HEK293 (cell line): Measurements from ENCODE around the gene KLK10.

Source experiments
- CTCF ChIA-PET: fragments of 350-600 bp; formaldehyde crosslinking; extraction: SDS; loops from one replicate; lab custom pipeline; 2021; ENCODE audit warnings: antibody characterized with exemption; lab: Yijun Ruan, JAX
- POLR2A ChIA-PET: fragments of 300-600 bp; formaldehyde crosslinking; extraction: SDS; loops from one replicate; lab custom pipeline; 2020; ENCODE audit warnings: antibody characterized with exemption, inconsistent platforms; lab: Yijun Ruan, JAX
- H3K27ac ChIP-seq: fragments of 200-500 bp; sonication (Bioruptor generic); 2 replicates; pipeline ENCODE4 v1.5.1; 2014; ENCODE audit warnings: low read depth, low read length, control low read depth, inconsistent platforms; ENCODE audit errors: extremely low read depth
- H3K36me3 ChIP-seq, 2 experiments: fragments of 200-500 bp in 1 of 2; sonication (Bioruptor generic) in 1 of 2; 1 replicate in 1 of 2; 2 replicates in 1 of 2; pipeline ENCODE4 v1.5.1; 2014 to 2017; ENCODE audit warnings: inconsistent platforms in 2 of 2, low read length in 2 of 2; ENCODE audit not compliant: control insufficient read depth in 2 of 2, insufficient read depth in 1 of 2
- H3K4me1 ChIP-seq: fragments of 200-500 bp; sonication (Bioruptor generic); 2 replicates; pipeline ENCODE4 v1.5.1; 2014; ENCODE audit warnings: mild to moderate bottlenecking, low read length, inconsistent platforms; ENCODE audit not compliant: control insufficient read depth, insufficient read depth
- H3K4me3 ChIP-seq: 2 replicates; pipeline ENCODE4 v1.5.1; 2011; ENCODE audit warnings: low read depth, mild to moderate bottlenecking, control low read depth, low read length, moderate library complexity
- H3K9me3 ChIP-seq: fragments of 200-500 bp; sonication (Bioruptor generic); 2 replicates; pipeline ENCODE4 v1.5.1; 2014; ENCODE audit warnings: low read depth, low read length, inconsistent platforms; ENCODE audit not compliant: control insufficient read depth, insufficient read depth
- GLIS2 ChIP-seq: fragments of 450-650 bp; formaldehyde crosslinking; IDR thresholded peaks from 2 replicates; pipeline ENCODE4 v1.5.1; 2016; ENCODE audit warnings: missing biosample characterization, missing genetic modification characterization
- KLF1 ChIP-seq: fragments of 450-650 bp; formaldehyde crosslinking; IDR thresholded peaks from 2 replicates; pipeline ENCODE4 v1.5.1; 2016; ENCODE audit warnings: missing biosample characterization, missing genetic modification characterization
- PRDM1 ChIP-seq: fragments of 450-650 bp; formaldehyde crosslinking; IDR thresholded peaks from 2 replicates; pipeline ENCODE4; 2016; ENCODE audit warnings: missing biosample characterization, missing genetic modification characterization
- PRDM6 ChIP-seq: fragments of 450-650 bp; formaldehyde crosslinking; IDR thresholded peaks from 2 replicates; pipeline ENCODE4 v1.5.1; 2017; ENCODE audit warnings: missing biosample characterization, missing genetic modification characterization
- RBAK ChIP-seq: fragments of 450-650 bp; formaldehyde crosslinking; IDR thresholded peaks from 2 replicates; pipeline ENCODE4 v1.5.1; 2016; ENCODE audit warnings: missing biosample characterization, missing genetic modification characterization
- SP2 ChIP-seq: fragments of 450-650 bp; formaldehyde crosslinking; IDR thresholded peaks from 2 replicates; pipeline ENCODE4 v1.5.1; 2016; ENCODE audit warnings: missing biosample characterization, missing genetic modification characterization
- SP3 ChIP-seq: fragments of 450-650 bp; formaldehyde crosslinking; IDR thresholded peaks from 2 replicates; pipeline ENCODE4 v1.5.1; 2016; ENCODE audit warnings: missing biosample characterization, missing genetic modification characterization
- SP7 ChIP-seq: fragments of 450-650 bp; formaldehyde crosslinking; IDR thresholded peaks from 2 replicates; pipeline ENCODE4 v1.5.1; 2016; ENCODE audit warnings: missing biosample characterization, missing genetic modification characterization
- ZBTB8A ChIP-seq: fragments of 450-650 bp; formaldehyde crosslinking; IDR thresholded peaks from 2 replicates; pipeline ENCODE4 v1.5.1; 2016; ENCODE audit warnings: missing biosample characterization, missing genetic modification characterization
- ZFHX2 ChIP-seq: fragments of 450-650 bp; formaldehyde crosslinking; conservative IDR thresholded peaks from 2 replicates; pipeline ENCODE4 v1.5.1; 2016; ENCODE audit warnings: missing biosample characterization, missing genetic modification characterization
- ZNF114 ChIP-seq: fragments of 450-650 bp; formaldehyde crosslinking; IDR thresholded peaks from 2 replicates; pipeline ENCODE4 v1.5.0; 2017; ENCODE audit warnings: missing biosample characterization, missing genetic modification characterization
- ZNF146 ChIP-seq: fragments of 450-650 bp; formaldehyde crosslinking; IDR thresholded peaks from 2 replicates; pipeline ENCODE4 v1.5.1; 2016; ENCODE audit warnings: missing biosample characterization, missing genetic modification characterization
- ZNF16 ChIP-seq: fragments of 450-650 bp; formaldehyde crosslinking; IDR thresholded peaks from 2 replicates; pipeline ENCODE4 v1.5.1; 2016; ENCODE audit warnings: low read depth, missing biosample characterization, missing genetic modification characterization
- ZNF354C ChIP-seq: fragments of 450-650 bp; formaldehyde crosslinking; IDR thresholded peaks from 2 replicates; pipeline ENCODE4 v1.5.1; 2016; ENCODE audit warnings: missing biosample characterization, missing genetic modification characterization, low read depth, borderline replicate concordance
- ZNF366 ChIP-seq: fragments of 450-650 bp; formaldehyde crosslinking; conservative IDR thresholded peaks from 2 replicates; pipeline ENCODE4 v1.5.1; 2016; ENCODE audit warnings: missing biosample characterization, missing genetic modification characterization
- ZNF473 ChIP-seq: fragments of 450-650 bp; formaldehyde crosslinking; IDR thresholded peaks from 2 replicates; pipeline ENCODE4 v1.5.1; 2017; ENCODE audit warnings: missing biosample characterization, missing genetic modification characterization
- ZNF510 ChIP-seq: fragments of 450-650 bp; formaldehyde crosslinking; IDR thresholded peaks from 2 replicates; pipeline ENCODE4 v1.5.1; 2018; ENCODE audit warnings: mild to moderate bottlenecking, missing genetic modification characterization, missing biosample characterization; ENCODE audit not compliant: insufficient replicate concordance
- ZNF518A ChIP-seq: fragments of 450-650 bp; formaldehyde crosslinking; conservative IDR thresholded peaks from 2 replicates; pipeline ENCODE4 v1.5.1; 2016; ENCODE audit warnings: low read depth, missing biosample characterization, missing genetic modification characterization
- ZNF701 ChIP-seq: fragments of 450-650 bp; formaldehyde crosslinking; IDR thresholded peaks from 2 replicates; pipeline ENCODE4 v1.5.1; 2016; ENCODE audit warnings: missing biosample characterization, missing genetic modification characterization
- ZNF830 ChIP-seq: fragments of 450-650 bp; IDR thresholded peaks from 2 replicates; pipeline ENCODE4 v1.5.0; 2018; ENCODE audit warnings: missing biosample characterization, missing genetic modification characterization, low read depth, mild to moderate bottlenecking, moderate library complexity
- TF ChIP-seq, protein P1 (sequence below): fragments of 450-650 bp; formaldehyde crosslinking; IDR thresholded peaks from 2 replicates; pipeline ENCODE4 v1.5.1; 2017; ENCODE audit warnings: missing biosample characterization, missing genetic modification characterization
- TF ChIP-seq, protein P2 (sequence below): fragments of 450-650 bp; formaldehyde crosslinking; IDR thresholded peaks from 2 replicates; pipeline ENCODE4 v1.5.1; 2016; ENCODE audit warnings: missing biosample characterization, missing genetic modification characterization, low read depth

KLK10 gene

DNA sequence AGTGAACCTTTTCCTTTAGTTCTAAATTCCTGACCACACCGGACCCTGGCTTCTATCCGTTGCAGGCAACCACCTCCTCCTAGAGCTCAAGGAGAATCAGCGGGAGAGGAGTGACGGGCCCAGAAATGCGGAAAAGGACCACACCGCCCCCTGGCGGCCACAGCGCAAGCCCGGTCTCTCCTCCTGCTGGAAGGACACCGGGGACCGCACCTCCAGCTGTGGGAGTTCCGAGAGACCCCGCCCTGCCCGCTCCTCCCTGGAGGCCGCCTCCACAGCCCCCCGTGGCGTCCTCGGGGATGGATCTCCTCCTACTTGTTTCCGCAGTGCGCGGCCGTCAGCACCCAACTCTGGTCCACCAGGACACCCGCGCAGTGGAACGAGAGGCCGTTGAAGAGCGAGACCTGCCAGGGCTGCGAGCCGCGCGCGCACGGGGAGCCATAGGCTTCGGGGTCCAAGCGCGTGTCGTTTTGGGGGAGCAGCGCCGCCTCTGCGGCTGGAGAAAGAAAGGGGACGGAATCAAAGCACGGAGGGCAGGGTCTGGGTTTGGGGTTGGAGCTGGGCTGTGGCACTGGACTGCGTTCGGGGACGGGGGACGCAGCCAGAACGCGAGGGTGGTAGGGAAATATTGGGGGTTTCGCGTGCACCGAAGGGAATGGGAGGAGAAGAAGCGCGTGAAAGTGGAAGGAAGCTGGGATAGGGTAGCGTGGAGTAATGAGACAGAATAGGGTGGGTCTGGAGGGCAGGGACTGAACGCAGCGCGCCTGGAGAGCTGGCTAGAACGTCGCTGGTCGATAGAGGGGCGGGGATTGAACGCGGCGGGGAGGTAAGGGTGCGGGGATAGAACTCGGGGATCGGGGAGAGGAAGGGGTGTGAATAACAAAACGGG, 2.5 kb downstream of the KLK10 start (continued):
- TF ChIP-seq PRDM1 (tag by site-specific recombination) = peak; percentile 78; the same call in 1 of the 2 replicates
- TF ChIP-seq KLF1 (tag by site-specific recombination) = peak; percentile 80
- TF ChIP-seq SP2 (tag by site-specific recombination) = peak; percentile 73

DNA sequence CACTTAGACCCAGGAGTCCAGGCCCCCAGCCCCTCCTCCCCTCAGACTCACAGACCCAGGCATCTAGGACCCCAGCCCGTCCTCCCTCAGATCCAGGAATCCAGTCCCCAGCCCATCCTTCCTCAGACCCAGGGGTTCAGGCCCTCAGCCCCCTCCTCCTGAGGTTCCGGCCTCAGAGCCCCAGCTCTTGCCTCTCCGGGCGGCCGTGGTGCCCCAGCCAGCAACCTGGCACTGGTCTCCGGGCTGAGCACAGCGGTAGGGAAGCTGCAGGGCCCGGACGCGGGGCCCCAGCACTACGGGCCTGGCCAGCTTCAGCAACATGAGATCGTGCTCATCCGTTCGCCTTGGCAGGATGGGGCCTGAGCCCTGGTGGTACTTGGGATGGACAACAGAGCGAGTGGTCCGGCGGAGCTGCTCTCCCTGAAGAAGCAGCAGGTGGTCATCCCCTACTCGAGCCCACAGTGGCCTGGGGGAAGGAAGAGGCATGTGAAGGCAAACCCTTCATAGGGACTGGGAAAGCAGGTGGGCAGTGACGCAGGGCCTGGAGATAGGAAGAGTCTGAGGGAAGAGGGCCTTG, 3.7 kb downstream of the KLK10 start:
- H3K4me3 ChIP-seq = no peak overlapping the region
- POLR2A ChIA-PET = no interaction called here
- TF ChIP-seq ZNF146 (tag by site-specific recombination) = no peak
- TF ChIP-seq ZFHX2 = no peak
- TF ChIP-seq ZNF114 = no peak
- no peak for TF ChIP-seq ZNF830 (tag by site-specific recombination)
- TF ChIP-seq ZNF473 (tag by site-specific recombination) = no peak
- TF ChIP-seq PRDM6 = no peak
- no peak for TF ChIP-seq ZNF701 (tag by site-specific recombination)
- no peaks in the 10 kb centered on the region; the same call in 1 of the 2 replicates for H3K4me1 ChIP-seq
- H3K9me3 ChIP-seq = no peaks in the 10 kb centered on the region
- H3K27ac ChIP-seq = no peak overlapping the region
- CTCF ChIA-PET = interaction anchor here (0.6 to 8.5 kb wide), 13 partner anchors 9 to 498 kb away, joined by 3 to 177 read pairs (median 6); partner anchors contain the start of gene KLK11
- H3K36me3 ChIP-seq = no peaks in the 10 kb centered on the region

DNA sequence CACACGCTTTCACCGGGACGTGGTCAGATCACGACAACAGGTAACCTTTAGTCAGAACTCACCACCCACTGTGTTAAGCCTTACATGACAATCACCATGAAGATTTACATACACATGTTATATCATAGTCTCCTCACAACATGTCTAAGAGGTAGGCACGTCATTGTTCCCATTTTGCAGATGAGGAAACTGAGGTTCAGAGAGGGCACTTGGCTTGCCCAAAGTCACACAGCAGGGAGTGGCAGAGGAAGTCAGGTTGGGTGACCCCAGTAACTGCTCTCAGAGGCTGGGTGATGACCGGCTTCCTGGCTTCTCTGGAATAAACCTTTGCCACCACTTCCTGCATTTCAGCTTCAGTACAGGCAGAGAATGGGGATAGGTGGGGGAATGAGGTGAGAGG, 5.3 kb downstream of the KLK10 start:
- Histone ChIP-seq H3K4me3 (no peak overlapping the region), H3K9me3 (no peaks in the 10 kb centered on the region)
- POLR2A ChIA-PET = no interaction called here

More for the DNA sequence above, 5.3 kb downstream of the KLK10 start:
- Histone ChIP-seq H3K27ac (no peak overlapping the region), H3K4me1 (no peaks in the 10 kb centered on the region; the same call in 1 of the 2 replicates), H3K36me3 (no peaks in the 10 kb centered on the region)
- no peak for TF ChIP-seq ZNF16
- no peak for TF ChIP-seq SP3 (tag by site-specific recombination)
- no peak for TF ChIP-seq PRDM1 (tag by site-specific recombination)
- TF ChIP-seq ZNF366 = no peak
- no peak for TF ChIP-seq GLIS2 (tag by site-specific recombination)
- no peak for TF ChIP-seq ZBTB8A (tag by site-specific recombination)
- no peak for TF ChIP-seq ZNF518A
- TF ChIP-seq ZNF354C (tag by site-specific recombination) = no peak
- no peak for TF ChIP-seq ZNF510 (tag by site-specific recombination)
- TF ChIP-seq, protein P1, sequence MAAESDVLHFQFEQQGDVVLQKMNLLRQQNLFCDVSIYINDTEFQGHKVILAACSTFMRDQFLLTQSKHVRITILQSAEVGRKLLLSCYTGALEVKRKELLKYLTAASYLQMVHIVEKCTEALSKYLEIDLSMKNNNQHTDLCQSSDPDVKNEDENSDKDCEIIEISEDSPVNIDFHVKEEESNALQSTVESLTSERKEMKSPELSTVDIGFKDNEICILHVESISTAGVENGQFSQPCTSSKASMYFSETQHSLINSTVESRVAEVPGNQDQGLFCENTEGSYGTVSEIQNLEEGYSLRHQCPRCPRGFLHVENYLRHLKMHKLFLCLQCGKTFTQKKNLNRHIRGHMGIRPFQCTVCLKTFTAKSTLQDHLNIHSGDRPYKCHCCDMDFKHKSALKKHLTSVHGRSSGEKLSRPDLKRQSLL (tag by site-specific recombination) = no peak
- TF ChIP-seq RBAK = no peak
- TF ChIP-seq, protein P2, sequence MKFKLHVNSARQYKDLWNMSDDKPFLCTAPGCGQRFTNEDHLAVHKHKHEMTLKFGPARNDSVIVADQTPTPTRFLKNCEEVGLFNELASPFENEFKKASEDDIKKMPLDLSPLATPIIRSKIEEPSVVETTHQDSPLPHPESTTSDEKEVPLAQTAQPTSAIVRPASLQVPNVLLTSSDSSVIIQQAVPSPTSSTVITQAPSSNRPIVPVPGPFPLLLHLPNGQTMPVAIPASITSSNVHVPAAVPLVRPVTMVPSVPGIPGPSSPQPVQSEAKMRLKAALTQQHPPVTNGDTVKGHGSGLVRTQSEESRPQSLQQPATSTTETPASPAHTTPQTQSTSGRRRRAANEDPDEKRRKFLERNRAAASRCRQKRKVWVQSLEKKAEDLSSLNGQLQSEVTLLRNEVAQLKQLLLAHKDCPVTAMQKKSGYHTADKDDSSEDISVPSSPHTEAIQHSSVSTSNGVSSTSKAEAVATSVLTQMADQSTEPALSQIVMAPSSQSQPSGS (tag by site-specific recombination) = no peak
- TF ChIP-seq SP7 (tag by site-specific recombination) = no peak
- CTCF ChIA-PET = interaction anchor here (0.7 kb wide), 1 partner anchor 233 kb away, joined by 5 read pairs; no protein-coding TSS in a partner anchor
